ENCODE data around the gene C3orf70.

Gene C3orf70

DNA sequence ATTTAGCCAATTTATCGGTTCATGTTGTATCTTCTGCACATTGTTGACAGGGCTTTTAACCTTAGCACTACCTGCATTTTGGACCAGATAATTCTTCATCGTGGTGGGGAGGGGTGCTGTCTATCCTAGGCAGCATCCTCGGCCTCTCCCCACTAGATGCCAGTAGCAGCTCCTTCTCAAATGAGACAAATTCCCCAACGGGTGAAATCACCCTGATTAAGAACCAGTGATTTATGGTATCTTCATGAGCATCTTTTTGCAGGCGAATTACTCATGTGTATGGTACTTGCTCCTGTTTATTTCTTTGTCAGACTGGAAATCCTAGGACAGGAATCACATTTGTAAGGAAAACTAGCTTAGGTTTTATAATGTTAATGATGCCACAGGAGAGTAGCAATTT is 68.0 kb downstream of the C3orf70 start:
- FAIRE-seq = no peak

DNA sequence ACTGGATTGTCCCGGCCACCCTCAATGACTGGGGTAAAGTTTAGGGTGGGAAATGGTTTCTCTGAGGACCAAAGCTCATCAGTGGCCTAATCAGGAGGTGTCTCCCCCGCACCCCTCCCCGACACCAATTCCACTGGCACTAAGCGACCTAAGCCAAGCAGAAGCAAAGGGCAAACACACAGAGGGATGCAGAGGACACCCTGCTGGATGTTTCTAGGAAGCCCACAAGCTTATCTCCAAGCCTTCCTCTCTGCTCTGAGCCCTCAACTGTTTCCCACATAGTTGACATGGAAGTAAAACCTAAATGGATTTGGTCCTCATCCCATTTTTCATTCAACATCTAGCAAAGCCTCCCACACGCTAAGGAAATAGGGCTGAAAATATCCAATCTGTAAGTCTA is 68.5 kb downstream of the C3orf70 start:
- FAIRE-seq = no peak

GRCh38 chr3:185082829-185083228 is 70.0 kb downstream of the C3orf70 start:
- FAIRE-seq = no peak

GRCh38 chr3:185082149-185082548 is 70.7 kb downstream of the C3orf70 start:
- FAIRE-seq = no peak

- FAIRE-seq = no peak
These were observed 71.3 kb downstream of the C3orf70 start for GRCh38 chr3:185081521-185081920.

DNA sequence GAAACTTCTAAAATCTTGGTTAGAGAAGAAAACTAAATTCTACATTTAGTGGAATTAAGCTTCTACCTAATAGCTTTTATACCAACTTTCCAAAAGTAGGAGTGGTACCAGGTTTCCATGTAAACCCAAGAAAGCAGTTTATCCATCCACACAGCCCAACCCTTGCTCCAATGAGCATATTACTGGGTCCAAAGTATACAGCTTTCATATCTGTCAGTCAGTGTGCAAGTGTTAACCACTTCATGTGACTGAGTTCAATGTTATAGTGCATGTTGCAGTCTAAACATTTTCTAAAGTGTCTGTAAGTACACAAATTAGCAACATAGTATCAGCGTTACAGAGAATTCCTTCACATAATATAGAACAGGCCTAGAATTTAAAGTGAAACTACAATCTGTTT is 73.2 kb downstream of the C3orf70 start:
- FAIRE-seq = no peak

GRCh38 chr3:185076219-185076618 is 76.6 kb downstream of the C3orf70 start:
- FAIRE-seq = no peak

- FAIRE-seq = no peak
These were observed 77.3 kb downstream of the C3orf70 start for GRCh38 chr3:185075547-185075946.

GRCh38 chr3:185071287-185071800 is 81.5 kb downstream of the C3orf70 start:
- FAIRE-seq = no peak

DNA sequence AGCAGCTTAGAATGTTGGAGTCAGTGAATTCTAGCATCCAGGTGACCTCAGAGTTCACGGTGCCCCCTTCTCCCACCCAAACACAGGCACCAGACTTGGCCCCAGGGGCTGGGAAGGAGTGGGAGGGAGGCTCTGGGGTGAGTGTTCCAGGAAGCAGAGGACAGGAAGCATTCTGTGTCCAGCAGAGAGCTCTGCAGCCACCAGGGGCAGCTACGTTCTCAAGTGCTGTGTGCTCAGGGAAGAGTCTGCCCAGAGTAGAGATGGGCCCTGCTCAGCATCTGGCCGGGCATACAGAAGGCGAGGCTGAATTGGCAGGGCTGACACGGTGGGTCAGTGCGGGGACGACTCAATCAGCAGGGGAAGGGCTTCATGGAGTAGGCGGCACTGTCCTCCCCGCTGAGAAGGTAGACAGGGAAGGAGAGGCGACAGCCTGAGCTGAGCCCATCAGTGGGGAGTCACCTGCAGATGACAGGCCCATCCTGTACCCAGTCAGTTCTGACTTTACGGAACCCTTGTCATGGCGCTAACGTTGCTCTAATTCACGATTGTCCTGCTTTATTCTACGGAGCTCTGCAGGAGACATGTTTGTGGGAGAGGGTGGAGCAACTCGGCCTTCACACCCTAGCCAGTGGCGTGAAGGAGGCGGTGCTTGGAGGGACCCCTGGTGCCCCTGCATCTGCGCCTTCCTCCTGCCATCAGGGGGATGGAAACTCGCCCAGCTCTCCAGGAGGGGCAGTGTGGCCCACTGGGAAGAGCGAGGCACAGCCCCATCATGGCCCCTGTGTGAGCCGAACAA is 82.2 kb downstream of the C3orf70 start:
- FAIRE-seq = no peak

DNA sequence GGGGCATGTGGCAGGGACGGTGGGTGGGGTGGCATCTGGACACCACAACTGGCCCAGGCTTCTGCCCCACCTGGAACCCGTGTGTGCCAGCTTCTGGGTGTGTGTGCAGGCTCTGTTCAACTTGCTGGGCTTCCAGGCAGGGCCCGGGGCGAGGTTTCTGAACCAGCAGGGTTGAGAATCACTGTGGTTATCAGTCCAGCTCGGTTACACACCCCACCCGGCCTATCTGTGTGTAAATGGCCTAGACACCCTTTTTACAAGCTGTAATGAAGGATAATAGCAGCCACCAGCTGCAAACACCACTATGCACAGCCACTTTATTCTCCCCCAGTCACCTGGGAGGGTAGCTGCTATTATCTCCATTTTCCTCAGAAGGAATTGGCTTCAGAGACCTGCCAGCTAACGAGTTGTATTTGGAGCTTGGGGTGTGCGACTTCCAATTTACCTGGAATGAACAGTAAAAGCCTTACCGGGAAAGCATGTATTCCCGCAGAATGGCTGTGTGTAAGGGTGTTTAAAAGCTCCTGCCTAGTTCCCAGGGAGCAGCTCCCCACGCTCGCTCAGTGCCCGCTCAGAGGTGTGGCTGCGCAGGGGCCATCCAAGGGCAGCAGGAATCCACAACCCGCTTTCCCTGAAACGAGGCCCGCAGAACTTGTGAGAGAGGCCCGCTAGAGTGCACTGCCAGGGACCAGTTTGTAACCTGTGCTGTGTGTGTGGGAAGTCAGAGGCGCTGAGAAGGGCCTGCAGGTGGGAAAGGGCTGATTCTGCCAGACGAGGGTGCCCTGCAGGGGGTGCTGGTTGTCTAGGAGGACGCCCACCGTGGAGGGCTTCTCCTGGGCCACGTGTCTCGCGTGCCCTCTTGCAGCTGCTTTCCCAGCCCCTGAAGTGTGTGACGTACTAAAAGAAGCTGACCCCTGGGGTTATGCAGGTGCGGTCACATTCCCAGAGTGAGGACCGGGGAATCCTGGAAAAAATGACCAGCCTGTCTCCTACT is 83.5 kb downstream of the C3orf70 start:
- no peak for FAIRE-seq

DNA sequence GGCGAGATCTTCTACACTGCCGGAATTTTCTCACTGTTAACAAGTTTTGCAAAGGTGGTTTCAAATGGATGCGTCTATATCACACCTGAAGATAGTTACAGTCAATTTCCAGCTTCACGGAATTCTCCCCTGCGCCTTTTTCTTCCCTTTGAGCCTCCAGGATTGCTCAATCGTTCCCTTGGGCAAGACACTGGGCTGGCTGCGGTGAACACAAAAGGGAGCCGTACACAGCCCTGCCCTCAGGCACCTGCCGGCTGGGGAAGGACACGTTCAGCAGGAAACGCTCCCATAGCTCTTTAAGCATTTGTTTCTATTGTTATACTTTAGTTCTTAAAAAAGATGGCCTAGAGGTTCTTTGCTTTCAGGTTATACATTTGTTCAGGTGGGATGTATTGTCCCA is 85.7 kb downstream of the C3orf70 start:
- FAIRE-seq = no peak

DNA sequence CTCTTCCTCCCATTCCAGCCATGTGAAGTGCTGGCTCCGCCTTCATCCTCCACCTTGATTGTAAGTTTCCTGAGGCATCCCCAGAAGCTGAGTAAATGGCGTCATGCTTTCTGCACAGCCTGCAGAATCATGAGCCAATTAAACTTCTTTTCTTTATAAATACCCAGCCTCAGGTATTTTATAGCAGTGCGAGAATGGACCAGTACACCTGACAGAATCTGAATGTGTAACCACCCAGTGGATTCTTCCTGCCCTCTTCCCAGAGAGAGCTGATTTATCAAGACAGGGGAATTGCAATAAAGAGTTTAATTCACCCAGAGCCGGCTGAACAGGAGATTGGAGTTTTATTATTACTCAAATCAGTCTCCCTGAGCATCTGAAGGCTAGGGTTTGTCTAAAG is 86.6 kb downstream of the C3orf70 start:
- FAIRE-seq = no peak

GRCh38 chr3:185065059-185065458 is 87.8 kb downstream of the C3orf70 start:
- FAIRE-seq = no peak

DNA sequence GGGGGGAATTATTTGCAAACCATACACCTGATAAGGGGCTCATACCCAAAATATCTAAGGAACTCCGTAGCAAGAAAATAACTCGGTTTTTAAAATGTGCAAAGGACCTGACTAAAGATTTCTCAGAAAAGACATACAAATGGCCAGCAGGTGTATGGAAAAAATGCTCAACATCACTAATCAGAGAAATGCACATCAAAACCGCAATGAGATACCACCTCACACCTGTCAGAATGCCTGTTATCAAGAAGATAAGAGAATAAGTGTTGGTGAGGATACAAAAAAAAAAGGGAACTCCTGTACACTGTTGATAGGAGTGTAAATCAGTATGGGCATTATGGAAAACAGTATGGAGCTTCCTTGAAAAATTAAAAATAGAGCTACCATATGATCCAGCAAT is 89.4 kb downstream of the C3orf70 start:
- FAIRE-seq = no peak

GRCh38 chr3:185062191-185062590 is 90.7 kb downstream of the C3orf70 start:
- no peak for FAIRE-seq

DNA sequence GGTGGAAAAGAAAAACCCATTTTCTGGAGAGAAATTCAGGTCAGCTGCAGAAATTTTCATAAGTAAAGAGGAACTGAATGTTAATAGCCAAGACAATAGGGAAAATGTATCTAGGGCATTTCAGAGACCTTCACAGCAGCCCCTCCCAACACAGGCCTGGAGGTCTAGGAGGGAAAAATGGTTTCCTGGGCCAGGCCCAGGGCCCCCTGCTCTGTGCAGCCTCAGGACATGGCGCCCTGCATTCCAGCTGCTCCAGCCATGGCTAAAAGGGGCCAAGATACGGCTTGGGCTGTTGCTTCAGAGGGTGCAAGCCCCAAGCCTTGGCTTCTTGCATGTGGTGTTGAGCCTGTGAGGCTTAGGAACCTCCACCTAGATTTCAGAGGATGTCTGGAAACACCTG is 92.2 kb downstream of the C3orf70 start:
- no peak for FAIRE-seq

DNA sequence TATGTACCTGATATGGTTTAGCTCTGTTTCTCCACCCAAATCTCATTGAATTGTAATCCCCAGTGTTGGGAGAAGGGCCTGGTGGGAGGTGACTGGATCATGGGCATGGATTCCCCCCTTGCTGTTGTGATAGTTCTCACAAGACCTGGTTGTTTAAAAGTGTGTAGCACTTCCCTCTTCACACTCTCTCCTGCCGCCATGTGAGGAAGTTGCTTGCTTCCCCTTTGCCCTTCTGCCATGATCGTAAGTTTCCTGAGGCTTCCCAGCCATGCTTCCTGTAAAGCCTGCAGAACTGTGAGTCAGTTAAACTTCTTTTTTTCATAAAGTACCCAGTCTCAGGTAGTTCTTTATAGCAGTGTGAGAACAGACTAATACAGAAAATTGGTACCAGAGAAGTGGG is 93.1 kb downstream of the C3orf70 start:
- FAIRE-seq = no peak

DNA sequence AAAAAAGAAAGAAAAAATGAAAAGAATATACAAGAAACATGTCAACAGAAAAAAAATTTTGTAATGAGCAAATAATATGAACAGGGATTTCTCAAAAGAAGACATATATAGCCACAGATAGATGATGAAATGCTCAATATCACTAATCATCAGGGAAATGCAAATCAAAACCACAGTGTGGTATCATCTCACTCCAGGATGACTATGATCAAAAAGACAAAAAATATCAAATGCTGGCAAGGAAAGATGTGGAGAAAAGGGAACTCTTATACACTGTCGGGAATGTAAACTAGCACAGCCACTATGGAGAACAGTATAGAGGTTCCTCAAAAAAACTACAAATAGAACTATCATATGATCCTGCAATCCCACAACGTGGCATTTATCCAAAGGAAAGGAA is 94.1 kb downstream of the C3orf70 start:
- no peak for FAIRE-seq

- FAIRE-seq = no peak
These were observed 95.0 kb downstream of the C3orf70 start for GRCh38 chr3:185057829-185058228.

GRCh38 chr3:185056908-185057307 is 96.0 kb downstream of the C3orf70 start:
- no peak for FAIRE-seq

DNA sequence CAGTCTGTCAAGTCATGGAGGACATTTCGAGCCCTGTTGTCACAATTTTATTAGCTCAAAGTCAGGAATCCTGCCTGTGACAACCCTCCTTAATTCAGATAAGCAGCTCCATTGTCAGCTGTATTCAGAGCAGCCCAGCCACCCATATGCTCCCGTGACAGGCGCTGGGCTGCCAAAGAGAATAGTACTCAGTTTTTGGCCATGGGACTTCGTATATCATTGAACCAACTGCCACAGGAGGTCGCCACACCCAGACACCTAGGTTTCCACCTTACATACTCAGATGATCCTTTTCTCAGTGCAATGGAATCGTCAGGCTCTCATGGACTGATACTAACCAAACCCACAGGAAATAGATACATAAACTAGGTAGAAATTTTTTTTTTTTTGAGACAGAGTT is 100.2 kb downstream of the C3orf70 start:
- no peak for FAIRE-seq

GRCh38 chr3:185051801-185052200 is 101.1 kb downstream of the C3orf70 start:
- FAIRE-seq = no peak

DNA sequence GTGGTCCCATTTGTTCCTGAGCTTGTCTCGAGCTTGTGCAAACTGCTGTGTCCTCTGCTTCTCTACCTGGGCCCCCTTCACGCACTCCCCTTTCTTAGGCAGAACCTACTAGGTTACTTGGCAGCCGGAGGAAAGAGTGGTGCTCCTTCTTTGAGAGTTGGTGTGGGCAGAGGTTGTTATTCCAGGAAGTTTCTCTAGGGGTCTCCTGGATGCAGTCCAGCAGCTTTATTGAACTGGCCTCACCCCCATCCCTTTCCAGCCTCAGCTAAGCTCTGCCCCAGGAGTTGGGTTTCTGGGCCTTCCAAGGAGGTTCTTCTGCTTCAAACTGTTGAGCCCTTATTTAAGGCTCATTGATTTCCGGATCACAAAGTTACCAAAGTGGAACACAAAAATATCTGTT is 103.2 kb downstream of the C3orf70 start:
- no peak for FAIRE-seq
